GM19035 (cell line): ENCODE measurements around the gene FAM13B.

Source experiments
- ATAC-seq: cut with Tn5 transposase; IDR thresholded peaks from one replicate; pipeline ENCODE4 v1.9.1; 2021; ENCODE audit not compliant: unreplicated experiment

Gene FAM13B

DNA sequence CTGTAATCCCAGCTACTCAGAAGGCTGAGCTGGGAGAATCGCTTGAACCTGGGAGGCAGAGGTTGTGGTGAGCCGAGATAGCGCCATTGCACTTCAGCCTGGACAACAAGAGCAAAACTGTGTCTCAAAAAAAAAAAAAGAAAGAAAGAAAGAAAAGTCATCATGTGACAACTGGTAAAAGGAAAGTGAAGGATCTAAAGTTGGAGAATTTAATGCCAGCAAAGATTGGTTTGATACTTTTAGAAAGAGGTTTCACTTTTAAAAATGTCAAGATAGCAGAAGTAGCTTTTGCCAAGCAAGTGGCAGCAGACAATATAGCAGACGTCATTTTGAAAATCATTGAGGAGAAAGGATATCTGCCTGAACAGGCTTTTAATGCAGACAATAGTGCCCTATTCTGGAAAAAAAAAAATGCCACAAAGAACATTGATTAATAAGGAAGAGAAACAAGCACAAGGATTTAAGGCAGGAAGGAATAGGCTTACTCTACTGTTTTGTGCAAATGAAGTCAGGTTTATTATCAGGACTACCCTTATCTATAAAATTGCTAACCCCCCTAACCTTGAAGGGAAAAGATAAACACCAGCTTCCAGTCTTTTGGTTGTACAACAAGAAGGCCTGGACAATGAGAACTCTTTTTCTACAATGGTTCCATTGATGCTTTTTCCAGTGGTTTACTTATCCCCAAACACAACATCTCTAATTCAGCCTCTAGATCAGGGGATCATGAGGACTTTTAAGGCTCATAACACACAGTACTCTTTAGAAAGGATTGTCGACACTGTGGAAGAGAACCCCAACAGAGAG is 131.7 kb downstream of the FAM13B start:
- no peak for ATAC-seq

- no peak for ATAC-seq
These were observed 133.4 kb downstream of the FAM13B start for GRCh38 chr5:137899493-137899892.

DNA sequence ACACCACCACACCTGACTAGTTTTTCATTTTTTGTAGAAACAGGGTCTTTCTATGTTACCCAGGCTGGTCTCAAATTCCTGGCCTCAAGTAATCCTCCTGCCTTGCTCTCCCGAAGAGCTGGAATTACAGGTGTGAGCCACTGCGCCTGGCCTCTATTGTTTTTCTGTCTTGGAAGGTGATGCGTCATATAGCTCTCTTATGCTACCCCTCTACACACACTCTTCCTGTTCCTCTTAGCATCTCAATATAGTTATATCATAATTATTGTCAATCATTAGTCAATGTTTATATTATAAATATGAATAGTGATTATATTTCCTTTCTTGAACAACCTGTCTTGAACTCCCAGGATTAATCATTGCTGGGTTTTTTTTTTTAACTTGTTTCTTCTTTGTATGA is 136.3 kb downstream of the FAM13B start:
- ATAC-seq, result no peak

DNA sequence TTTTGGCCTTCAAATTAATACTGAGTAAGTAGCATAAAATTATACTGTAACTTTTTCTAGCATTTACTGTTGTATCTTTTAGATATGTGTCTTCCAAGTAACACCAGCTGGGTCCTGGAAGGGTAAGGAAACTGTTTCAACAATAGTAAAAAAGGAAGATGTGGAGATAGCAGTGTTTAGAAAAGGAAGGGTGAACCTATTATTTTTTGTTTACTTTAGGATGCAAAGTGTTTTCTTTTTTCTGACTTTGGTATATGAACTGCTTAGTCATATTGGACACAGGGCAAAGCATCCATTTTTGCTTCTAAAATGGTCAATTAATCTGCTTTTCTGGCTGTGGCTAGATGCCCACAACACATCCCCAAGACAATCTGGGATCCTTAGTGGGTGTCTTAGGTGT is 138.3 kb downstream of the FAM13B start:
- no peak for ATAC-seq

DNA sequence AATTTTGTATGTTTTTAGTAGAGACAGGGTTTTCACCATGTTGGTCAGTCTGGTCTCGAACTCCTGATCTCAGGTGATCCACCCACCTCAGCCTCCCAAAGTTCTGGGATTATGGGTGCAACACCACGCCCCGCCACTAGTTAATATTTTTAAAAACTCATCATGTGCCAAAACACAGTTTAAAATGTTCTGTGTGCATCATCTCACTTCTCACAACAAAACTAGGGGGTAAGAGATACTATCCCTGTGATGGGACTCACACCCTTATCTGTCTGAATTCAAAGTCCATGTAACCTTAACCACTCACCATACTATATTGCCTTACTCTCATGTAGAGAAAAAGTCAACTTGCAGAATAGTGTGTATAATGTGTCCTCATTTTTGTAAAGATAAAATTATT is 141.0 kb downstream of the FAM13B start:
- ATAC-seq, result no peak

GRCh38 chr5:137890845-137891244 is 142.0 kb downstream of the FAM13B start:
- no peak for ATAC-seq

- peak; percentile 95 for ATAC-seq
These were observed 143.8 kb downstream of the FAM13B start, which contains the start of gene PKD2L2 for GRCh38 chr5:137888863-137889759. Gene PKD2L2, plus strand, starts transcription at chr5:137889457. Its CDS starts 35 bp downstream, at chr5:137889492.

DNA sequence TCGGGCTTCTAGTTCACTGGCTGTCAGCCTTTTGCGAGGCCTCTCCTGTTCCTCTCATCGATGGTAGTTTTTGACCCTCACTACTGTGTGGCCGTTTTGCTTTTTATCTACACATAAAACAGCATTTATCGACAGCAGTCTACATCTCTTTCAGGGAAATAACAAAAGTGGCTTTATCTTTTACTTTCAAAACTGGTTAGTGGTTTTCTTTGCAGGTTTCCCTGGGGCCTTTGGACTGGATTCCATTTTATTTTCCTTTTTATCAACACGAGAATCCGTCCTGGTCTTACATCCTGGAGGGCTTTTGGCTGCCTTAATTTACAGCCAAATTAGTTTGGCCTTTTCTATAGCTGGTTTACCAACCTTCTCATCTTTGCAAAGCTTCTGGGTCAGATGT is 144.4 kb downstream of the FAM13B start:
- ATAC-seq, result no peak
